Mesenchymal stem cell (in vitro differentiated cells and primary cell): ENCODE measurements around the gene HPCAL1.
"Not testable (repeated sequence)": the region's sequence is repeated elsewhere in the genome, so short reads cannot be mapped to it uniquely, and the experiment has no call there.

Experiments
- DNase-seq: peaks from one replicate; pipeline ENCODE4 v3.0.0-alpha.2; 2013
- H2AFZ ChIP-seq: one replicate; pipeline ENCODE4 v1.6.1; 2013; ENCODE audit warnings: low read depth, mild to moderate bottlenecking, control low read depth, inconsistent platforms, low read length, moderate library complexity
- H2AK5ac ChIP-seq: 2 replicates; pipeline ENCODE4 v1.6.1; 2013; ENCODE audit warnings: low read length, moderate library complexity, mild to moderate bottlenecking, inconsistent platforms; ENCODE audit not compliant: severe bottlenecking
- H2BK120ac ChIP-seq: one replicate; pipeline ENCODE4 v1.6.1; 2013; ENCODE audit warnings: low read depth, mild to moderate bottlenecking, inconsistent platforms, low read length, moderate library complexity
- H2BK12ac ChIP-seq, 2 experiments: one replicate each; pipeline ENCODE4 v1.6.1; 2013; ENCODE audit warnings: inconsistent platforms in 2 of 2, low read length in 2 of 2, mild to moderate bottlenecking in 2 of 2, moderate library complexity in 2 of 2, control low read depth in 1 of 2
- H2BK15ac ChIP-seq: one replicate; pipeline ENCODE4 v1.6.1; 2013; ENCODE audit warnings: mild to moderate bottlenecking, low read depth, inconsistent platforms; ENCODE audit not compliant: poor library complexity, severe bottlenecking
- H2BK5ac ChIP-seq: 2 replicates; pipeline ENCODE4 v1.6.1; 2013; ENCODE audit warnings: low read depth, mild to moderate bottlenecking, low read length, control low read depth, inconsistent platforms; ENCODE audit not compliant: poor library complexity, severe bottlenecking
- H3K14ac ChIP-seq, 2 experiments: one replicate each; pipeline ENCODE4 v1.6.1; 2013; ENCODE audit warnings: inconsistent platforms in 2 of 2, low read length in 2 of 2, control low read depth in 1 of 2, mild to moderate bottlenecking in 1 of 2, moderate library complexity in 1 of 2
- H3K18ac ChIP-seq, 2 experiments: one replicate each; pipeline ENCODE4 v1.6.1; 2013; ENCODE audit warnings: inconsistent platforms in 2 of 2, low read length in 2 of 2, control low read depth in 1 of 2, low read depth in 1 of 2, mild to moderate bottlenecking in 1 of 2
- H3K23ac ChIP-seq, 2 experiments: one replicate each; pipeline ENCODE4 v1.6.1; 2013; ENCODE audit warnings: inconsistent platforms in 2 of 2, low read length in 2 of 2, mild to moderate bottlenecking in 2 of 2, moderate library complexity in 2 of 2, control low read depth in 1 of 2
- H3K27ac ChIP-seq: 2 replicates; pipeline ENCODE4 v1.5.1; 2013; ENCODE audit warnings: mild to moderate bottlenecking, moderate library complexity, low read length, control low read depth, inconsistent platforms; ENCODE audit not compliant: poor library complexity, severe bottlenecking
- H3K27me3 ChIP-seq, 2 experiments: 2 replicates each; pipeline versions ENCODE4 v1.6.1 to v1.7.0; 2013; ENCODE audit warnings: low read length in 2 of 2, mild to moderate bottlenecking in 2 of 2, moderate library complexity in 2 of 2, control low read depth in 1 of 2, inconsistent platforms in 1 of 2; ENCODE audit not compliant: control insufficient read depth in 1 of 2, insufficient read depth in 1 of 2
- H3K36me3 ChIP-seq, 2 experiments: 2 replicates each; pipeline versions ENCODE4 v1.6.1 to v1.7.0; 2013; ENCODE audit warnings: low read length in 2 of 2, control low read depth in 1 of 2, inconsistent platforms in 1 of 2, low read depth in 1 of 2, mild to moderate bottlenecking in 1 of 2; ENCODE audit not compliant: insufficient read depth in 2 of 2, control insufficient read depth in 1 of 2
- H3K4ac ChIP-seq, 2 experiments: one replicate each; pipeline ENCODE4 v1.6.1; 2013; ENCODE audit warnings: inconsistent platforms in 2 of 2, low read length in 2 of 2, mild to moderate bottlenecking in 2 of 2, moderate library complexity in 2 of 2, control low read depth in 1 of 2, low read depth in 1 of 2
- H3K4me1 ChIP-seq: 2 replicates; pipeline ENCODE4 v1.6.1; 2013; ENCODE audit warnings: low read depth, low read length, control low read depth; ENCODE audit not compliant: control insufficient read depth, insufficient read depth
- H3K4me2 ChIP-seq: 2 replicates; pipeline ENCODE4 v1.6.1; 2013; ENCODE audit warnings: low read length, mild to moderate bottlenecking, inconsistent platforms; ENCODE audit not compliant: poor library complexity, severe bottlenecking
- H3K4me3 ChIP-seq, 2 experiments: 2 replicates each; pipeline versions ENCODE4 v1.5.1 to v1.7.0; 2013; ENCODE audit warnings: low read length in 2 of 2, mild to moderate bottlenecking in 2 of 2, control low read depth in 1 of 2, low read depth in 1 of 2; ENCODE audit not compliant: insufficient read depth in 1 of 2
- H3K79me1 ChIP-seq: replicated peaks from 2 replicates; pipeline ENCODE4 v1.6.1; 2013; ENCODE audit warnings: mild to moderate bottlenecking, control low read depth, low read length, inconsistent platforms; ENCODE audit not compliant: poor library complexity, severe bottlenecking
- H3K9ac ChIP-seq: 2 replicates; pipeline ENCODE4 v1.7.0; 2013; ENCODE audit warnings: mild to moderate bottlenecking, low read length, moderate library complexity
- H3K9me3 ChIP-seq: 2 replicates; pipeline ENCODE4 v1.7.0; 2013; ENCODE audit warnings: mild to moderate bottlenecking, low read length; ENCODE audit not compliant: control insufficient read depth
- H4K8ac ChIP-seq: one replicate; pipeline ENCODE4 v1.6.1; 2013; ENCODE audit warnings: inconsistent platforms, mild to moderate bottlenecking, low read length, moderate library complexity
- H4K91ac ChIP-seq: one replicate; pipeline ENCODE4 v1.6.1; 2013; ENCODE audit warnings: mild to moderate bottlenecking, low read length, inconsistent platforms
- WGBS: methylation state at CpG from one replicate; pipeline ENCODE4 v1.1.7; 2013; ENCODE audit warnings: mixed read lengths; 5-methylcytosine and 5-hydroxymethylcytosine counted together

The HPCAL1 gene

GRCh38 chr2:10294077-10294476 lies 8.6 kb upstream of the HPCAL1 start:
- Histone ChIP-seq H3K27ac (no peak overlapping the region), H3K27me3 (no peaks in the 10 kb centered on the region), H3K14ac (no peak overlapping the region), H3K9ac (no peak overlapping the region), H2BK15ac (no peak overlapping the region), H2BK5ac (no peak overlapping the region), H3K4me1 (peaks cover 10% of the 10 kb centered on the region), H2AFZ (no peak overlapping the region), H2BK120ac (no peak overlapping the region), H4K8ac (no peak overlapping the region), H3K79me1 (no peaks in the 10 kb centered on the region), H3K9me3 (peaks cover 17% of the 10 kb centered on the region), H3K4ac (no peak overlapping the region), H3K23ac (no peak overlapping the region), H3K4me2 (no peak overlapping the region), H3K18ac (no peak overlapping the region), H3K36me3 (no peaks in the 10 kb centered on the region), H4K91ac (no peak overlapping the region), H2AK5ac (no peak overlapping the region), H3K4me3 (no peak overlapping the region), H2BK12ac (no peak overlapping the region)
- WGBS = 100% methylated on average over 1 of the region's 1 CpG
- no peak for DNase-seq

- not testable (repeated sequence) for H2AK5ac ChIP-seq, H3K4me3 ChIP-seq, H3K27ac ChIP-seq, H4K8ac ChIP-seq, H3K27me3 ChIP-seq, H2BK5ac ChIP-seq, H3K4ac ChIP-seq, H2AFZ ChIP-seq, H3K23ac ChIP-seq, H2BK120ac ChIP-seq, H3K4me2 ChIP-seq, H3K36me3 ChIP-seq, H4K91ac ChIP-seq, H3K9ac ChIP-seq, H3K79me1 ChIP-seq, H3K18ac ChIP-seq, H2BK12ac ChIP-seq, H3K14ac ChIP-seq, H3K4me1 ChIP-seq, H2BK15ac ChIP-seq
- DNase-seq = peak; percentile 34
- H3K9me3 ChIP-seq = peaks cover 17% of the 10 kb centered on the region
- 90% methylated on average over 2 of the region's 4 CpGs for WGBS
These were observed 7.1 kb upstream of the HPCAL1 start for GRCh38 chr2:10295649-10296048.

GRCh38 chr2:10296142-10296541 lies 6.6 kb upstream of the HPCAL1 start:
- Histone ChIP-seq H3K18ac (no peak overlapping the region), H2AFZ (no peak overlapping the region), H3K4me1 (peaks cover 4% of the 10 kb centered on the region), H2BK5ac (no peak overlapping the region), H2AK5ac (no peak overlapping the region), H3K4ac (no peak overlapping the region), H3K9me3 (peaks cover 17% of the 10 kb centered on the region), H3K4me2 (no peak overlapping the region), H3K36me3 (no peaks in the 10 kb centered on the region), H2BK15ac (no peak overlapping the region), H3K4me3 (no peak overlapping the region), H3K27me3 (no peaks in the 10 kb centered on the region), H3K14ac (no peak overlapping the region), H3K79me1 (no peaks in the 10 kb centered on the region), H2BK120ac (no peak overlapping the region), H3K9ac (no peak overlapping the region), H3K23ac (no peak overlapping the region), H4K8ac (no peak overlapping the region), H4K91ac (no peak overlapping the region), H2BK12ac (peak overlapping the region in 1 of 2 experiments; percentile 68), H3K27ac (no peak overlapping the region)
- WGBS = 99% methylated on average over 8 of the region's 8 CpGs
- no peak for DNase-seq

- Histone ChIP-seq H3K9me3 (peaks cover 17% of the 10 kb centered on the region), H2AFZ (no peak overlapping the region), H3K23ac (peak overlapping the region in 1 of 2 experiments; percentile 83), H3K14ac (no peak overlapping the region), H3K4me2 (no peak overlapping the region), H2BK5ac (no peak overlapping the region), H2AK5ac (no peak overlapping the region), H3K36me3 (no peaks in the 10 kb centered on the region), H3K4ac (peak overlapping the region; percentile 80 to 95), H3K4me3 (no peak overlapping the region), H2BK15ac (no peak overlapping the region), H3K79me1 (no peaks in the 10 kb centered on the region), H2BK120ac (peak overlapping the region; percentile 78), H4K91ac (peak overlapping the region; percentile 93), H2BK12ac (peak overlapping the region; percentile 94 to 99), H3K27ac (no peak overlapping the region), H4K8ac (peak overlapping the region; percentile 79), H3K4me1 (peaks cover 8% of the 10 kb centered on the region), H3K9ac (no peak overlapping the region), H3K27me3 (no peaks in the 10 kb centered on the region), H3K18ac (peak overlapping the region; percentile 90 to 91)
- DNase-seq = peak; percentile 38
- 78% methylated on average over 15 of the region's 16 CpGs for WGBS
These were observed 5.4 kb upstream of the HPCAL1 start for GRCh38 chr2:10297191-10297830.
